ENCODE data around the gene CDC42EP4.

The CDC42EP4 gene

GRCh38 chr17:73311781-73312641, at the start of gene CDC42EP4:
CDC42EP4 (minus strand) TSS chr17:73312001; CDS start chr17:73286500, 25,501 bp downstream.
- peak; percentile 94 for ATAC-seq
- peak within 1 kb of the TSS; percentile 81 for H3K4me3 Mint-ChIP-seq
- H3K4me1 Mint-ChIP-seq = peaks cover 28% of the 10 kb centered on the region
- H3K9me3 Mint-ChIP-seq = no peaks in the 10 kb centered on the region
- no peaks in the 10 kb centered on the region for H3K36me3 Mint-ChIP-seq
- H3K27me3 Mint-ChIP-seq = no peaks in the 10 kb centered on the region
- H3K27ac Mint-ChIP-seq = peak within 1 kb of the TSS; percentile 73

- Mint-ChIP-seq H3K27ac (no peak overlapping the region), H3K4me3 (no peak overlapping the region), H3K36me3 (peaks cover 12% of the 10 kb centered on the region), H3K27me3 (no peaks in the 10 kb centered on the region), H3K4me1 (peaks cover 3% of the 10 kb centered on the region), H3K9me3 (no peaks in the 10 kb centered on the region)
- ATAC-seq = no peak
Measured at GRCh38 chr17:73360961-73361761, 49.4 kb upstream of the CDC42EP4 start.

GRCh38 chr17:73359987-73360410, 48.2 kb upstream of the CDC42EP4 start:
- Mint-ChIP-seq H3K9me3 (no peaks in the 10 kb centered on the region), H3K4me1 (no peaks in the 10 kb centered on the region), H3K36me3 (peaks cover 3% of the 10 kb centered on the region), H3K4me3 (no peak overlapping the region), H3K27ac (no peak overlapping the region), H3K27me3 (no peaks in the 10 kb centered on the region)
- no peak for ATAC-seq

GRCh38 chr17:73359352-73359751, 47.6 kb upstream of the CDC42EP4 start:
- no peaks in the 10 kb centered on the region for H3K27me3 Mint-ChIP-seq
- ATAC-seq = no peak
- H3K27ac Mint-ChIP-seq = no peak overlapping the region
- H3K9me3 Mint-ChIP-seq = no peaks in the 10 kb centered on the region
- no peaks in the 10 kb centered on the region for H3K36me3 Mint-ChIP-seq
- H3K4me1 Mint-ChIP-seq = no peaks in the 10 kb centered on the region
- no peak overlapping the region for H3K4me3 Mint-ChIP-seq

GRCh38 chr17:73358668-73359067, 46.9 kb upstream of the CDC42EP4 start:
- H3K4me1 Mint-ChIP-seq = no peaks in the 10 kb centered on the region
- ATAC-seq = no peak
- H3K27ac Mint-ChIP-seq = no peak overlapping the region
- no peaks in the 10 kb centered on the region for H3K36me3 Mint-ChIP-seq
- H3K27me3 Mint-ChIP-seq = no peaks in the 10 kb centered on the region
- no peak overlapping the region for H3K4me3 Mint-ChIP-seq
- no peaks in the 10 kb centered on the region for H3K9me3 Mint-ChIP-seq

GRCh38 chr17:73357981-73358380, 46.2 kb upstream of the CDC42EP4 start:
- H3K9me3 Mint-ChIP-seq = no peaks in the 10 kb centered on the region
- no peaks in the 10 kb centered on the region for H3K36me3 Mint-ChIP-seq
- no peaks in the 10 kb centered on the region for H3K27me3 Mint-ChIP-seq
- H3K27ac Mint-ChIP-seq = no peak overlapping the region
- H3K4me1 Mint-ChIP-seq = no peaks in the 10 kb centered on the region
- no peak for ATAC-seq
- H3K4me3 Mint-ChIP-seq = no peak overlapping the region

- no peak overlapping the region for H3K27ac Mint-ChIP-seq
- H3K36me3 Mint-ChIP-seq = no peaks in the 10 kb centered on the region
- H3K4me1 Mint-ChIP-seq = no peaks in the 10 kb centered on the region
- H3K9me3 Mint-ChIP-seq = no peaks in the 10 kb centered on the region
- ATAC-seq = no peak
- no peak overlapping the region for H3K4me3 Mint-ChIP-seq
- H3K27me3 Mint-ChIP-seq = no peaks in the 10 kb centered on the region
Measured at GRCh38 chr17:73357318-73357717, 45.5 kb upstream of the CDC42EP4 start.

GRCh38 chr17:73356561-73357170, 44.9 kb upstream of the CDC42EP4 start:
- Mint-ChIP-seq H3K27ac (no peak overlapping the region), H3K27me3 (no peaks in the 10 kb centered on the region), H3K4me3 (no peak overlapping the region), H3K4me1 (no peaks in the 10 kb centered on the region), H3K9me3 (no peaks in the 10 kb centered on the region), H3K36me3 (peaks cover 1% of the 10 kb centered on the region)
- ATAC-seq = no peak

GRCh38 chr17:73354423-73355284, 42.9 kb upstream of the CDC42EP4 start:
- H3K9me3 Mint-ChIP-seq = no peaks in the 10 kb centered on the region

GRCh38 chr17:73352261-73352660, 40.5 kb upstream of the CDC42EP4 start:
- Mint-ChIP-seq H3K9me3 (no peaks in the 10 kb centered on the region), H3K4me1 (no peaks in the 10 kb centered on the region), H3K4me3 (no peak overlapping the region), H3K36me3 (peaks cover 15% of the 10 kb centered on the region), H3K27ac (no peak overlapping the region), H3K27me3 (no peaks in the 10 kb centered on the region)
- no peak for ATAC-seq

More at GRCh38 chr17:73354423-73355284, 42.9 kb upstream of the CDC42EP4 start:
- Mint-ChIP-seq H3K4me3 (no peak overlapping the region), H3K27ac (no peak overlapping the region), H3K27me3 (no peaks in the 10 kb centered on the region), H3K4me1 (no peaks in the 10 kb centered on the region), H3K36me3 (peaks cover 15% of the 10 kb centered on the region)
- no peak for ATAC-seq

GRCh38 chr17:73351764-73352163, 40.0 kb upstream of the CDC42EP4 start:
- no peak for ATAC-seq

GRCh38 chr17:73350864-73351263, 39.1 kb upstream of the CDC42EP4 start:
- Mint-ChIP-seq H3K27me3 (no peaks in the 10 kb centered on the region), H3K27ac (no peak overlapping the region), H3K36me3 (peaks cover 15% of the 10 kb centered on the region), H3K4me1 (no peaks in the 10 kb centered on the region), H3K4me3 (no peak overlapping the region), H3K9me3 (no peaks in the 10 kb centered on the region)
- ATAC-seq = no peak

More at GRCh38 chr17:73351764-73352163, 40.0 kb upstream of the CDC42EP4 start:
- H3K4me1 Mint-ChIP-seq = no peaks in the 10 kb centered on the region
- peaks cover 15% of the 10 kb centered on the region for H3K36me3 Mint-ChIP-seq
- no peak overlapping the region for H3K4me3 Mint-ChIP-seq
- no peak overlapping the region for H3K27ac Mint-ChIP-seq
- H3K9me3 Mint-ChIP-seq = no peaks in the 10 kb centered on the region
- no peaks in the 10 kb centered on the region for H3K27me3 Mint-ChIP-seq

GRCh38 chr17:73349647-73350046, 37.8 kb upstream of the CDC42EP4 start:
- no peaks in the 10 kb centered on the region for H3K4me1 Mint-ChIP-seq
- H3K4me3 Mint-ChIP-seq = no peak overlapping the region
- H3K9me3 Mint-ChIP-seq = no peaks in the 10 kb centered on the region
- peaks cover 15% of the 10 kb centered on the region for H3K36me3 Mint-ChIP-seq
- ATAC-seq = no peak
- no peaks in the 10 kb centered on the region for H3K27me3 Mint-ChIP-seq
- H3K27ac Mint-ChIP-seq = no peak overlapping the region

- Mint-ChIP-seq H3K4me3 (no peak overlapping the region), H3K9me3 (no peaks in the 10 kb centered on the region), H3K27ac (no peak overlapping the region), H3K4me1 (no peaks in the 10 kb centered on the region), H3K27me3 (no peaks in the 10 kb centered on the region), H3K36me3 (peaks cover 15% of the 10 kb centered on the region)
- no peak for ATAC-seq
Measured at GRCh38 chr17:73349138-73349537, 37.3 kb upstream of the CDC42EP4 start.

GRCh38 chr17:73348829-73349095, 37.0 kb upstream of the CDC42EP4 start:
- no peaks in the 10 kb centered on the region for H3K27me3 Mint-ChIP-seq
- H3K4me1 Mint-ChIP-seq = no peaks in the 10 kb centered on the region
- H3K9me3 Mint-ChIP-seq = no peaks in the 10 kb centered on the region
- no peak overlapping the region for H3K27ac Mint-ChIP-seq
- no peak overlapping the region for H3K4me3 Mint-ChIP-seq
- no peak for ATAC-seq
- peaks cover 15% of the 10 kb centered on the region for H3K36me3 Mint-ChIP-seq

Measured in stimulated activated memory B cell treated with anti-CD40 and anti-IgM and Interleukin-4, amounts not matched to agents 10 μg/mL and 1 μg/mL and 100 μg/mL, for 72 hours (primary cell).